ENCODE data around the gene GSTO1.

Gene GSTO1

DNA sequence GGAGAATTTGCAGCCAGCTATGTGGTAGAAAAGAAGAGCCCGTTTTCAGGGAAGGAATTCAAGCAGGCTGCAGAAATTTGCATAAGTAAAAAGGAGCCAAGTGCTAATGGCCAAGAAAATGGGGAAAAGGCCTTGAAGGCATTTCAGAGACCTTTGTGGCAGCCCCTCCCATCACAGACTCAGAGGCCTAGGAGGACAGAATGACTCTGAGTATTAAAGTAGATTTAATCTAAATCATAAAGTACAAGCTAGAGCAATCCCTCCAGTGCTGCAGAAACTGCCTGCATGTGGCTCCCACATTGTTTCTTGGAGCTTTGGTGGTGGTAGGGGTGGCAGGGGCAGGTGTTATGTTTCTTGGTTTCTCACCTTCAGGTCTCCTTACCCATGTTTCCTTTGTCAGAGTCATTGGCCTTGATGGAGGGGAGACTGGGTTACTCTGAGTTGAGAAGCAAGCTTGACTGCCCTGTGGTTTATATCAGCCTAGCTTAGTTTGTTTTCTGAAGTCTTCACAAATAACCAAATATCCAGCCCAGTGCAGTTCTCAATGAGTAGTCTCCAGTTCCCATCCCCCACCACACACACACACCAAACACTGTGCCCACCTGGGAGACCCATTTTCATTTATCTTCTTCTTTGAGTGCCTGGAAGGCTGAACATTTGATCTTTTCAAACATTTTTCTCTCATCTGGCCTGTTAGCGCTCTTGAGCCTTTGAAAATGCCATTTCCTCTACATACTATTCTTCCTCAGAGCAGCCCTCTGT lies 49.1 kb downstream of the GSTO1 start:
- no peak for DNase-seq (ENCODE audit: low spot score)

- no peak for DNase-seq (ENCODE audit: low spot score)
Measured at GRCh38 chr10:104304356-104304745, 49.7 kb downstream of the GSTO1 start.

DNA sequence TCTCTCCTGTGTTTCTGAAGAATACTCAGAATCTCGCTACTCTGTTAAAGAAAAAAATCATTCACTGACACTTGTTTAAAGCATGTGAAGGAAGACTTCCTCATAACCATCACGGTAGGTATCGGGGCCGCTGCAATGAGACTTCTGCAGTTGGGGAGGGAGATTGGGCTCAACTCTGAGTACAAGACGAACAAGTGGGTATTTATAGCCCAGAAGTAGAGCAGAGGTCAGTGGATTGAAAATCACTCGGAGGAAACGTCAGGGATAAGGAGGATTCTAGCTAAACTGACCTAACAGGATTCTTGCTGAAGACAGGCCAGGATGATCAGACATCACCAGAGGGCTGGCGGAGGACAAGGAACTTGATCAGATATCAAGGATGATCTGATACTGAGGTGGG lies 50.2 kb downstream of the GSTO1 start:
- no peak for DNase-seq (ENCODE audit: low spot score)

DNA sequence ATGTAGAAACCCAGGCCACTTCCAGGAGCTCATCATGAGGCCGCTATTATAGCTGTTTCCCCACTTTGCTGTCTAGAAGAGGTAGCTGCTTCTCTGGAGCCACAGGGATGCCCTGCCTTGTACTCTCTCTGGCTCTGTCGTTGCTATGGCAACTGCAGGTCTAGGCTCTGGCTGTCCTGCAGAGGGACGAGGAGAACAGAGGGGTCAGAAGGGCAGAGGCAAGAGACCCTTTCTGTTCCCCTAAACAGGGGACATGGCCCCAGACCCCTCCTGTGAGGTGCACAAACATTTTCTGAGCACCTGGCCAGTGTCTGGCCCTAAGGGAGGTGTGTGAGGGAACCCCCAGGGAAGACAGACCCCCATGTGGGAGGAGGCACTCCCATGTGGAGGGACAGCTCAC lies 52.2 kb downstream of the GSTO1 start:
- no peak for DNase-seq (ENCODE audit: low spot score)

GRCh38 chr10:104307576-104308438 lies 53.1 kb downstream of the GSTO1 start:
- DNase-seq (ENCODE audit: low spot score) = no peak

GRCh38 chr10:104308439-104308903 lies 53.8 kb downstream of the GSTO1 start:
- no peak for DNase-seq (ENCODE audit: low spot score)

DNA sequence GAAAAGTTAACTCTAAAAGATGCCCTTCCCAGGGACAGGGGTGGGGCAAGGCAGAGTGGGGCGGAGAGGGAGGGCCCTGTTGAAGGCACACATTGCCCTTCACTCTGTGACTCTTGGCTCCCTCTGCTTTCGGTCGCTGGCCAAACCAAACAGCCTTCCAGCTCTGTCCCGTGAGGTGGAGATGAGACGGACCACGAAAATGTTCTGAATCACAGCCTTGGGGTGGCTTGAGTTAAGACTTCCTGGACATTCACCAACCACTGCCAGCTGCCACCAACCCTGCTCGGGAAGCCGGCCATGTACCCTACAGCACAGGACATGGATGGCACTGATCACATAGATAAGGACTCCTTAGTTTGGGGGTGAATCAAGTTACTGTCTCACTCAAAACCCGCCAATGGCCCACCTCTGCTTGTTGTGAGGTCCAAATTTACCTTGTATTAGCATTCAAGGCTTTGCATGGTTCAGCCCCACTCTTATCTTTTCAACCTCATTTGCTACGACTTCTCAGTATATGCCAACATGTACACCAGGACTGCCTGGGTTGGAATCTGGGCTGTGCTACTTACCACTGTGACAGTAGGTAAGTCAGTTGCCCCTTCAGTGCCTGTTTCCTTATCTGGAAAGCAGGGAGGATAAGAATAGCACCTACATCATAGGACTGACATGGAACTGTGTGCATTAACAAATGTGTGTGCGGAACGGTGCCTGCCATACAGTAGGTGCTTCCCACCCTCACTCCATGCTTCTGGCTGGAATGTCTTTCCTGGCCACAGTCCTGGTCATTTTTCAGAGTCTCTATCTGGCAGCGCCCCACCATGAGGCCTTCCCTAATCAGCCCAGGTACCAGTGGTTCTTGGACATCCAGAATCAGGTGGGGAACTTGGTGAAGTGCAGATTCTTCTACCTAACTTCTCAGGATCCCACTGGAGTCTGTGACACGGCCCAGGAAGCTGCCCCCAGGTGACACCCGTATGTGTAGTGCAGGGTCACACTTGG lies 55.6 kb downstream of the GSTO1 start:
- DNase-seq (ENCODE audit: low spot score) = no peak

- no peak for DNase-seq (ENCODE audit: low spot score)
Measured at GRCh38 chr10:104311184-104311720, 56.6 kb downstream of the GSTO1 start.

DNA sequence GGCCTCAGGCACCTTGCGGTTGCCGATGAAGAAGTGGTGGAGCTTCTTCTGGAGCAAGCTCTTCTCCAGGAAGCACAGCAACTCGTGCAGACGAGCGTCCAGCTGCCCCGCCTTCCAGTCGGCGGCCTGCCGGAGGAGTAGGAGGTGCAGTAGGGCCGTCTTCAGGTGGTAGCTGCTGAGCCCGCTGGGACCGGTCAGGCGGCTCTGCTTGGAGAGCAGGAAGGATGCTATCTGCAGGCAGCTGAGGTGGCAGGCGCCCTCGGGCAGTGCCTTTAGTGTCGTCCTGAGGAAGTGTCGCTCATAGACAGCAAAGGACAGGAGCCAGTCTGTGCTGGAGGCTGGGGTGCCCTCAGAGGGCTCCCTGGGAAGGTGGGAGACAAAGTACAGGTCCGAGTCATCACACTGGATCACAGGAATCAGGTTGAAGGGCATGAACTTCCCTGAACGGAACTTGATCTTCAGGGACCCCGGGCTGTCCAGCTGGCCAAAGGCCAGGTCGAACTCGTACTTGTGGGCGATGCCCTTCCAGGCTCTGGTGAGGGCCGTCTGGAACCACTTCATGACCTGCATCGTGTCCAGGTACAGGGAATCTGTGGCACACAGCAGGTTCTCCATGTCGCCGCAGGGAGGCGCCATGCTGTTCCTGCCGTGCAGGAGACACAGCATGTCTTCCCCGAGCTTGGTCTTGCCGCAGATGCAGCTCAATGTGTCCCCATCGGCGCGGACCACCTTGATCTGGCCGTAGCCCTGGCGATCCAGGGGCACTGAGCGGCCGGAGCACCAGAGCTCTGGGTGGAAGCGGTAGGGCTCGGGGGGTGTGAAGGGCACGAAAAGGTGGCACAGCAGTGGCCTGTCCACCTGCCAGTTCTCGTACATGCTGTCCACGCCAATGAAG lies 60.1 kb downstream of the GSTO1 start:
- no peak for DNase-seq (ENCODE audit: low spot score)

DNA sequence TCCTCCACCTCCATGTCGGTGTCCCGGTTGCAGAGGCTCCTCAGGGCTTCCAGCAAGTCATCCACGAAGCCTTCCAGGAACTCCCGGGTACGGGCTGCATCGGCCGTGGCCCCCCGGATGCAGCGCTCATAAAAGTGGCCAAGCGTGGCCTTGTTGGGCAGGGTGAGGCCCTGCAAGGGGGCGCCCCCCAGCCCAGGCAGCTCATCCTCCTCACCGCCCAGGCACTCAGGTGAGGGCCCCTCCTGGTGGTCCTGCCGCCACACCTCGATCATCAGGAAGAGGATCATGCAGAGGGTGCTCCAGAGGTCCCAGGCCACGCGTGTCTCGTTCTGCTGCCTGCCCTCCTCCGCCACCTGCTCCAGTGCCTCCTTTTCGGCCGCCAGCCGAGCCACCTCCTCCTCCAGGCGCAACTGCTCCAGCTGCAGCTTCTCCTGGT lies 60.8 kb downstream of the GSTO1 start:
- no peak for DNase-seq (ENCODE audit: low spot score)

- DNase-seq (ENCODE audit: low spot score) = no peak
Measured at GRCh38 chr10:104316321-104317099, 61.8 kb downstream of the GSTO1 start.
